Keratinocyte (primary cell): ENCODE results near the gene KRTAP10-7. TPM values are rescaled to one million over a fixed set of nuclear protein-coding genes. Genes with fewer than 3 reads are reported as not detected.
"Not testable (repeated sequence)": the region's sequence is repeated elsewhere in the genome, so short reads cannot be mapped to it uniquely, and the experiment has no call there.

Experiments used
- DNase-seq: peaks from one replicate; pipeline ENCODE4 v3.0.0-alpha.2; 2011; ENCODE audit warnings: low read depth, missing footprints, low spot score
- FAIRE-seq: peaks from 2 replicates; lab custom pipeline; 2011; peaks lifted over from hg19 to GRCh38; lab: Jason Lieb, UNC
- H2AFZ ChIP-seq: 2 replicates; pipeline ENCODE4 v1.6.0; 2012; ENCODE audit warnings: low read length, control low read depth, inconsistent platforms; ENCODE audit not compliant: control insufficient read depth
- H3K27ac ChIP-seq: 2 replicates; pipeline ENCODE4 v1.5.1; 2011; ENCODE audit warnings: low read length; ENCODE audit not compliant: control insufficient read depth, insufficient read depth
- H3K27me3 ChIP-seq: 3 replicates; pipeline ENCODE4 v1.6.0; 2011; ENCODE audit warnings: low read length; ENCODE audit not compliant: control insufficient read depth, insufficient read depth; ENCODE audit errors: extremely low read depth
- H3K36me3 ChIP-seq, 2 experiments: 2 replicates in 1 of 2; 3 replicates in 1 of 2; pipeline ENCODE4 v1.5.1; 2011; ENCODE audit warnings: low read length in 2 of 2, mild to moderate bottlenecking in 1 of 2; ENCODE audit not compliant: control insufficient read depth in 2 of 2, insufficient read depth in 2 of 2; ENCODE audit errors: extremely low read depth in 1 of 2
- H3K4me1 ChIP-seq: 3 replicates; pipeline ENCODE4 v1.5.1; 2011; ENCODE audit warnings: low read length; ENCODE audit not compliant: control insufficient read depth, insufficient read depth; ENCODE audit errors: extremely low read depth
- H3K4me2 ChIP-seq: 3 replicates; pipeline ENCODE4 v1.6.0; 2011; ENCODE audit warnings: low read depth, low read length; ENCODE audit not compliant: control insufficient read depth, insufficient read depth; ENCODE audit errors: extremely low read depth
- H3K4me3 ChIP-seq, 3 experiments: fragments of 200-600 bp in 1 of 3; sonication (generic) in 1 of 3; 2 replicates in 2 of 3; 3 replicates in 1 of 3; pipeline ENCODE4 v1.5.1; 2011 to 2016; ENCODE audit warnings: low read length in 3 of 3, mild to moderate bottlenecking in 3 of 3, control low read depth in 2 of 3, inconsistent platforms in 1 of 3, low read depth in 1 of 3, mixed read lengths in 1 of 3, mixed run types in 1 of 3, moderate library complexity in 1 of 3; ENCODE audit not compliant: control insufficient read depth in 2 of 3, insufficient read depth in 2 of 3; ENCODE audit errors: extremely low read depth in 1 of 3
- H3K79me2 ChIP-seq: 2 replicates; pipeline ENCODE4 v1.6.0; 2012; ENCODE audit warnings: low read length; ENCODE audit not compliant: control insufficient read depth, insufficient read depth
- H3K9ac ChIP-seq: 3 replicates; pipeline ENCODE4 v1.6.0; 2011; ENCODE audit warnings: low read length; ENCODE audit not compliant: control insufficient read depth, insufficient read depth; ENCODE audit errors: extremely low read depth
- H3K9me1 ChIP-seq: 3 replicates; pipeline ENCODE4 v1.6.0; 2011; ENCODE audit warnings: low read length; ENCODE audit not compliant: control insufficient read depth, insufficient read depth; ENCODE audit errors: extremely low read depth
- H3K9me3 ChIP-seq: 2 replicates; pipeline ENCODE4 v1.5.1; 2012; ENCODE audit warnings: low read depth, low read length; ENCODE audit not compliant: control insufficient read depth
- H4K20me1 ChIP-seq: 3 replicates; pipeline ENCODE4 v1.6.0; 2011; ENCODE audit warnings: low read length; ENCODE audit not compliant: control insufficient read depth, insufficient read depth; ENCODE audit errors: extremely low read depth
- EZH2 ChIP-seq: IDR thresholded peaks from one replicate; pipeline ENCODE4 v1.6.1; 2012; ENCODE audit warnings: inconsistent platforms, mild to moderate bottlenecking, low read length, moderate library complexity
- dilution Hi-C: fragments of 300-500 bp; cut with MboI; formaldehyde crosslinking; loops from one replicate; pipeline ENCODE4 v1.7.0; 2020; ENCODE audit warnings: low sequenced_read_pairs; ENCODE audit not compliant: extremely low pct_ligation_motif_present
- polyA plus RNA-seq, 5 experiments: library from polyadenylated mRNA; depleted of rRNA in 3 of 5; stranded (reverse) in 3 of 5; stranded (forward) in 1 of 5; unstranded in 1 of 5; fragments of >200 nt; gene quantifications; 1 replicate in 1 of 5; 2 replicates in 3 of 5; 3 replicates in 1 of 5; pipeline versions ENCODE4 v1.2.1 to v1.2.3, GENCODE V29; 2011 to 2012; ENCODE audit warnings: missing spikeins in 2 of 5, low read depth in 1 of 5, low replicate concordance in 1 of 5
- TF ChIP-seq, protein P1 (sequence below), 3 experiments: IDR thresholded peaks in 1 of 3; conservative IDR thresholded peaks in 1 of 3; optimal IDR thresholded peaks in 1 of 3; 2 replicates in 2 of 3; 3 replicates in 1 of 3; pipeline versions ENCODE3 to v1.5.1; 2011; ENCODE audit warnings: low read length in 3 of 3, mild to moderate bottlenecking in 3 of 3, moderate library complexity in 2 of 3, control low read depth in 1 of 3, inconsistent platforms in 1 of 3; ENCODE audit not compliant: insufficient read depth in 2 of 3; ENCODE audit errors: extremely low read depth in 1 of 3

Gene KRTAP10-7
- polyA plus RNA-seq, 1 donor (not counting 4 experiments of a cell fraction or from before 2014, with no cell fraction given) = not detected

- Histone ChIP-seq H3K27me3 (no peaks in the 10 kb centered on the region), H3K79me2 (no peaks in the 10 kb centered on the region), H3K9me3 (no peaks in the 10 kb centered on the region), H3K4me1 (no peaks in the 10 kb centered on the region), H3K9me1 (no peaks in the 10 kb centered on the region), H3K36me3 (no peaks in the 10 kb centered on the region), H3K4me2 (no peak within 1 kb of the TSS), H2AFZ (no peak within 1 kb of the TSS), H3K27ac (no peak within 1 kb of the TSS), H4K20me1 (no peaks in the 10 kb centered on the region), H3K4me3 (no peak within 1 kb of the TSS), H3K9ac (no peak within 1 kb of the TSS)
- FAIRE-seq (no peak), DNase-seq (no peak)
- dilution Hi-C loops = no loop called here
- TF ChIP-seq, protein P1, sequence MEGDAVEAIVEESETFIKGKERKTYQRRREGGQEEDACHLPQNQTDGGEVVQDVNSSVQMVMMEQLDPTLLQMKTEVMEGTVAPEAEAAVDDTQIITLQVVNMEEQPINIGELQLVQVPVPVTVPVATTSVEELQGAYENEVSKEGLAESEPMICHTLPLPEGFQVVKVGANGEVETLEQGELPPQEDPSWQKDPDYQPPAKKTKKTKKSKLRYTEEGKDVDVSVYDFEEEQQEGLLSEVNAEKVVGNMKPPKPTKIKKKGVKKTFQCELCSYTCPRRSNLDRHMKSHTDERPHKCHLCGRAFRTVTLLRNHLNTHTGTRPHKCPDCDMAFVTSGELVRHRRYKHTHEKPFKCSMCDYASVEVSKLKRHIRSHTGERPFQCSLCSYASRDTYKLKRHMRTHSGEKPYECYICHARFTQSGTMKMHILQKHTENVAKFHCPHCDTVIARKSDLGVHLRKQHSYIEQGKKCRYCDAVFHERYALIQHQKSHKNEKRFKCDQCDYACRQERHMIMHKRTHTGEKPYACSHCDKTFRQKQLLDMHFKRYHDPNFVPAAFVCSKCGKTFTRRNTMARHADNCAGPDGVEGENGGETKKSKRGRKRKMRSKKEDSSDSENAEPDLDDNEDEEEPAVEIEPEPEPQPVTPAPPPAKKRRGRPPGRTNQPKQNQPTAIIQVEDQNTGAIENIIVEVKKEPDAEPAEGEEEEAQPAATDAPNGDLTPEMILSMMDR (optimal IDR thresholded peaks at IDR 0.05 in 1 of 3, IDR thresholded peaks at IDR 0.05 in 1 of 3, conservative IDR thresholded peaks at IDR 0.05 in 1 of 3; ENCODE audit: extremely low read depth in 1 of 3, insufficient read depth in 2 of 3, low read length in 3 of 3) = no peak
- no peak for TF ChIP-seq EZH2
These were observed 36.8 kb downstream of the KRTAP10-7 start, which contains the start of gene KRTAP10-10 for GRCh38 chr21:44637018-44637850. TSS of gene KRTAP10-10 (plus strand) at chr21:44637356. CDS start at chr21:44637418, 62 bp downstream.

- H3K27ac ChIP-seq, H2AFZ ChIP-seq, H3K9ac ChIP-seq, H3K9me1 ChIP-seq, H3K36me3 ChIP-seq, H3K4me2 ChIP-seq, DNase-seq, H3K27me3 ChIP-seq, FAIRE-seq, H4K20me1 ChIP-seq, dilution Hi-C loops, H3K9me3 ChIP-seq, H3K79me2 ChIP-seq, H3K4me1 ChIP-seq, H3K4me3 ChIP-seq: not testable (repeated sequence)
These were observed 37.5 kb downstream of the KRTAP10-7 start for GRCh38 chr21:44637851-44638348.

DNA sequence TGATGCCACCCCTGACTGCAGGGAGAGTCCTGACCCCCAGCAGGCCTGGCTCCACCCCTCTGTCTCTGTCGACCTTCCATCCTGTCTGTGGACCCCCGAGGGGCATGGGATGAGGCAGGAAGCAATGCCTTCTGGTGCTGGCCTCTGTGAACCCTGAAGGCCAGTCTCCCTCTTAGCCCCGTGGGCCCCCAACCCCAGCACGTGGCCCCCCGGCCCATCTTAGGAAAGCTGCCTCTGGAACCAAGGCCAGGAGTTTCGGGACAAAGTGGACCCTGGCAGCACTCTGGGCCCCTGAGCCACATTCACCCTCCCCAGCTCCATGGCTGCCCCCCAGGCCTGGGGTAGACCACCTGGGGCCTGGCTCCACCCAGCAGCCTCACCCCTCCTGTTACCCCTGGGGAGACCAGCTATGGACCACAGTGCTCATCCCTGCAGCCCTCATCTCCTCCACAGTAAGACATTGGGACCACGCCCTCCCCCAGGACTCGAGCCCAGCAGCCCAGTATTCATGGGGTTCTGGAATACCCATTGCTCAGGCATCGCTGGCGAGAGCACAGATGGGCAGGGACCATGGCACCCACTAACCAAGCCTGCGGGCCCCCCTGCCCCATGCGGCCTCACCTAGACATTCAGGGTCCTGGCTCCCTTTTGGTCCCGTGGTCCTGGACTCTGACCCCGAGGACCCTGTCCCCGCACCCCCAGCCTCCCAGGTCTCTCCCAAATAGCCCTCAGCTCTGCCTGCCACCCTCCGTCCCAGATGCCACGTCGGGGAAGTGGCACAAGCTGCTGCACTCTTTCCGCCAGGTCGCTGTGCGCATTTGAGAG lies 38.3 kb downstream of the KRTAP10-7 start:
- FAIRE-seq, H3K4me3 ChIP-seq, H3K9me3 ChIP-seq, H3K9ac ChIP-seq, H3K9me1 ChIP-seq, H3K79me2 ChIP-seq, DNase-seq, H3K4me1 ChIP-seq, H3K27ac ChIP-seq, H3K27me3 ChIP-seq, H4K20me1 ChIP-seq, H3K36me3 ChIP-seq, H3K4me2 ChIP-seq, H2AFZ ChIP-seq, dilution Hi-C loops: not testable (repeated sequence)
